Heart left ventricle (tissue), 13 donors: ENCODE measurements around the gene MYO18B.

Experiments
- CTCF ChIP-seq, 12 donors: fragments of 200-600 bp; sonication (generic) in 4 of 12; IDR thresholded peaks; one replicate each; pipeline versions ENCODE4 v1.5.0 to v1.8.0; 2018 to 2022; ENCODE audit warnings: antibody characterized with exemption in 12 of 12, mild to moderate bottlenecking in 5 of 12
- POLR2A ChIP-seq, 2 donors: fragments of 450-650 bp; IDR thresholded peaks; one replicate each; pipeline ENCODE4 v1.6.1; 2017; ENCODE audit warnings: antibody characterized with exemption in 2 of 2, mild to moderate bottlenecking in 2 of 2, moderate library complexity in 2 of 2
- donor health status: ischemic (EF 13 %, LVEDD 7.1; RV severe dilation, severe dysfunction).
- donor health status: DM: no; HTN: yes; CAD: no.
- donor health status: DM: no; HTN: no; CAD: no.
- donor health status: ischemic (EF 25% LVEDD 6.9; RV normal size, moderate dysfunction).
- donor health status: ischemic (EF 25% LVEDD 5.7; RV mildly dilated, moderate dysfunction).
- donor health status: ischemic (EF 35%, LVEDD 5.7; RV mildly dilated, moderate dysfunction).
- donor health status: nonischemic (EF 11% LVEDD 7.7; RV severe dilation, severe dysfunction).
- donor health status: DM: yes; HTN: yes; CAD: no.
- donor health status: PGD.
- donor health status: ischemic (EF 29% LVEDD 5.4; RV normal size, mild dysfunction).
- donor health status: nonischemic (EF 23%, LVEDD 6.1; RV moderate dilation, normal function).

- TF ChIP-seq POLR2A (IDR thresholded peaks at IDR 0.05), result no peak
- no peak for TF ChIP-seq CTCF (IDR thresholded peaks at IDR 0.05)
Measured at GRCh38 chr22:25837288-25837900, 95.4 kb downstream of the MYO18B start.
